Neural progenitor cell (in vitro differentiated cells): ENCODE results near the gene CDK5RAP2. TPM values are rescaled to one million over a fixed set of nuclear protein-coding genes. Genes with fewer than 3 reads are reported as not detected.
"Not testable (repeated sequence)": the region's sequence is repeated elsewhere in the genome, so short reads cannot be mapped to it uniquely, and the experiment has no call there.

Experiments used
- DNase-seq: peaks from one replicate; pipeline ENCODE4 v3.0.0-alpha.2; 2016; ENCODE audit warnings: low spot score
- H2AFZ ChIP-seq: fragments of 200-600 bp; sonication (generic); replicated peaks from 2 replicates; pipeline ENCODE4 v1.6.1; 2016; ENCODE audit warnings: antibody characterized with exemption
- H3F3A ChIP-seq: fragments of 200-600 bp; sonication (generic); 2 replicates; pipeline ENCODE4 v1.6.1; 2016; ENCODE audit warnings: antibody characterized with exemption, low read depth
- H3K27ac ChIP-seq: fragments of 200-600 bp; sonication (generic); 2 replicates; pipeline ENCODE4 v1.5.1; 2016; ENCODE audit warnings: mild to moderate bottlenecking
- H3K27me3 ChIP-seq: fragments of 200-600 bp; sonication (generic); 2 replicates; pipeline ENCODE4 v1.6.1; 2016; ENCODE audit warnings: mild to moderate bottlenecking, moderate library complexity
- H3K36me3 ChIP-seq: fragments of 200-600 bp; sonication (generic); 2 replicates; pipeline ENCODE4 v1.5.1; 2016
- H3K4me1 ChIP-seq: fragments of 200-600 bp; sonication (generic); 2 replicates; pipeline ENCODE4 v1.6.1; 2016; ENCODE audit warnings: mixed run types
- H3K4me2 ChIP-seq: fragments of 200-600 bp; sonication (generic); 2 replicates; pipeline ENCODE4 v1.6.1; 2016
- H3K4me3 ChIP-seq: fragments of 200-600 bp; sonication (generic); 2 replicates; pipeline ENCODE4 v1.5.1; 2016
- H3K79me2 ChIP-seq: fragments of 200-600 bp; sonication (generic); 2 replicates; pipeline ENCODE4 v1.6.1; 2016; ENCODE audit warnings: low read depth
- H3K9ac ChIP-seq: fragments of 200-600 bp; sonication (generic); 2 replicates; pipeline ENCODE4 v1.6.1; 2016
- H3K9me3 ChIP-seq: fragments of 200-600 bp; sonication (generic); 2 replicates; pipeline ENCODE4 v1.5.1; 2016; ENCODE audit warnings: low read depth
- H4K20me1 ChIP-seq: fragments of 200-600 bp; sonication (generic); 2 replicates; pipeline ENCODE4 v1.6.1; 2016; ENCODE audit warnings: low read depth
- H3K27ac Mint-ChIP-seq: 3 replicates; pipeline ENCODE4 v1.8.0; 2021; ENCODE audit warnings: mixed read lengths
- H3K27me3 Mint-ChIP-seq: 2 replicates; pipeline ENCODE4 v1.8.0; 2022; ENCODE audit warnings: low read depth, mild to moderate bottlenecking, inconsistent platforms, moderate library complexity, mixed read lengths; ENCODE audit not compliant: insufficient read depth
- H3K36me3 Mint-ChIP-seq: 3 replicates; pipeline ENCODE4 v1.8.0; 2021; ENCODE audit warnings: mixed read lengths
- H3K4me1 Mint-ChIP-seq: 3 replicates; pipeline ENCODE4 v1.8.0; 2021; ENCODE audit warnings: mixed read lengths
- H3K4me3 Mint-ChIP-seq: 3 replicates; pipeline ENCODE4 v1.8.0; 2021; ENCODE audit warnings: mild to moderate bottlenecking, moderate library complexity, mixed read lengths
- H3K9me3 Mint-ChIP-seq: 3 replicates; pipeline ENCODE4 v1.8.0; 2020; ENCODE audit warnings: mixed read lengths
- EZH2 ChIP-seq: fragments of 200-600 bp; sonication (generic); IDR thresholded peaks from 2 replicates; pipeline ENCODE4 v1.6.1; 2017; ENCODE audit warnings: antibody characterized with exemption, mild to moderate bottlenecking, moderate library complexity
- EZH2phosphoT487 ChIP-seq: fragments of 200-600 bp; sonication (generic); IDR thresholded peaks from 2 replicates; pipeline ENCODE4 v1.6.1; 2017; ENCODE audit warnings: antibody characterized with exemption
- total RNA-seq: library from RNA; depleted of rRNA; stranded (reverse); fragments of >200 nt; gene quantifications from 2 replicates; pipeline ENCODE4 v1.2.3, GENCODE V29; 2015; ENCODE audit warnings: low replicate concordance
- TF ChIP-seq, protein P1 (sequence below): fragments of 200-600 bp; sonication (generic); IDR thresholded peaks from 2 replicates; pipeline ENCODE4 v1.5.1; 2017; ENCODE audit warnings: antibody characterized with exemption, mild to moderate bottlenecking

Gene CDK5RAP2
- total RNA-seq, 1 donor from 2014 or later = 62.5 TPM

DNA sequence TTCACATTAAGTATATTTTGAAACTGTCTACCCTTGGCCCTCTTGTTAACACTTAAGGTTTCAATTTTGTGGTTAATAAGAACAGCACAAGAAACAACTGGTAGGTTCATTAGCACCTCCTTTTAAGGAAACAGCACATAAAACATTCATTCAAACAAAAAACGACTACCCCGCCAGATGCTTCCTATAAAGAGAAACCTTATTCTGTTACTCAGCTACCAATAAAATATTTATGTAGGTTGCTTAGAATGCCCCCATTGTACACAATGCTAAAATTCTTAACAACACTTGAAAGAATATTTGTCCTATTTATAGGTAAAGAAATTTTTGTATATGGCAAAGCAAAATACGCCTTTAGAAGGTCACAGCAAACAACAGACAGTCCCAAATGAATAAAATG, 23.2 kb downstream of the CDK5RAP2 start:
- Histone ChIP-seq H3F3A (no peaks in the 10 kb centered on the region), H3K27ac (no peak overlapping the region), H3K4me2 (no peak overlapping the region), H3K36me3 (peaks cover 4% of the 10 kb centered on the region), H3K9me3 (no peaks in the 10 kb centered on the region), H4K20me1 (peaks cover 7% of the 10 kb centered on the region), H3K4me1 (no peaks in the 10 kb centered on the region), H3K27me3 (no peaks in the 10 kb centered on the region), H3K9ac (no peak overlapping the region), H2AFZ (no peak overlapping the region), H3K79me2 (peaks cover 63% of the 10 kb centered on the region), H3K4me3 (no peak overlapping the region)
- TF ChIP-seq EZH2 = no peak
- TF ChIP-seq, protein P1, sequence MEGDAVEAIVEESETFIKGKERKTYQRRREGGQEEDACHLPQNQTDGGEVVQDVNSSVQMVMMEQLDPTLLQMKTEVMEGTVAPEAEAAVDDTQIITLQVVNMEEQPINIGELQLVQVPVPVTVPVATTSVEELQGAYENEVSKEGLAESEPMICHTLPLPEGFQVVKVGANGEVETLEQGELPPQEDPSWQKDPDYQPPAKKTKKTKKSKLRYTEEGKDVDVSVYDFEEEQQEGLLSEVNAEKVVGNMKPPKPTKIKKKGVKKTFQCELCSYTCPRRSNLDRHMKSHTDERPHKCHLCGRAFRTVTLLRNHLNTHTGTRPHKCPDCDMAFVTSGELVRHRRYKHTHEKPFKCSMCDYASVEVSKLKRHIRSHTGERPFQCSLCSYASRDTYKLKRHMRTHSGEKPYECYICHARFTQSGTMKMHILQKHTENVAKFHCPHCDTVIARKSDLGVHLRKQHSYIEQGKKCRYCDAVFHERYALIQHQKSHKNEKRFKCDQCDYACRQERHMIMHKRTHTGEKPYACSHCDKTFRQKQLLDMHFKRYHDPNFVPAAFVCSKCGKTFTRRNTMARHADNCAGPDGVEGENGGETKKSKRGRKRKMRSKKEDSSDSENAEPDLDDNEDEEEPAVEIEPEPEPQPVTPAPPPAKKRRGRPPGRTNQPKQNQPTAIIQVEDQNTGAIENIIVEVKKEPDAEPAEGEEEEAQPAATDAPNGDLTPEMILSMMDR = no peak
- Mint-ChIP-seq H3K4me3 (no peak overlapping the region), H3K36me3 (peaks cover 23% of the 10 kb centered on the region), H3K4me1 (no peaks in the 10 kb centered on the region), H3K27me3 (peaks cover 2% of the 10 kb centered on the region), H3K27ac (no peak overlapping the region), H3K9me3 (no peaks in the 10 kb centered on the region)
- DNase-seq = no peak

DNA sequence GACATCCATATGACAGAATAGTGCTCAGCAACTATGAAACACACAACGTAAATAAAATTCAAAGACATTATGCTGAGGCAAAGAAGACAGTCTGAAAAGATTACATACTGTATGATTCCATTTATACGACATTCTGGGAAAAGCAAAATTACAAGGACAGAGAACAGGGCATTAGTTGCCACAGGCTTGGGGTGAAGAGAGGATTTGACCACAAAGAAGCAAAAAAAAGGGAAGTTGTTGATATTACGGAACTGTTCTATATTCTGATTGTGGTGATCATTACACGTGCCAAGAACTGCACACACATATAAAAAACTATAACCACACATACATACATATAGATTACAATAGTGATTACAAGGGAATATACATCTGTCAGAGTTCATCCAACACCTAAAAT, 24.1 kb downstream of the CDK5RAP2 start:
- Histone ChIP-seq H3K36me3 (peaks cover 10% of the 10 kb centered on the region), H3K79me2 (peaks cover 55% of the 10 kb centered on the region), H3K27me3 (no peaks in the 10 kb centered on the region), H3F3A (no peaks in the 10 kb centered on the region), H3K9ac (no peak overlapping the region), H2AFZ (no peak overlapping the region), H3K4me3 (no peak overlapping the region), H3K9me3 (no peaks in the 10 kb centered on the region), H3K27ac (no peak overlapping the region), H3K4me2 (no peak overlapping the region), H3K4me1 (no peaks in the 10 kb centered on the region), H4K20me1 (peaks cover 7% of the 10 kb centered on the region)
- no peaks in the 10 kb centered on the region for H3K27me3 Mint-ChIP-seq
- TF ChIP-seq, protein P1 = no peak
- TF ChIP-seq EZH2 (no peak), EZH2phosphoT487 (no peak)
- H3K4me3 Mint-ChIP-seq = no peak overlapping the region
- H3K36me3 Mint-ChIP-seq = peaks cover 23% of the 10 kb centered on the region
- no peaks in the 10 kb centered on the region for H3K9me3 Mint-ChIP-seq
- H3K4me1 Mint-ChIP-seq = no peaks in the 10 kb centered on the region
- DNase-seq = no peak
- no peak overlapping the region for H3K27ac Mint-ChIP-seq

DNA sequence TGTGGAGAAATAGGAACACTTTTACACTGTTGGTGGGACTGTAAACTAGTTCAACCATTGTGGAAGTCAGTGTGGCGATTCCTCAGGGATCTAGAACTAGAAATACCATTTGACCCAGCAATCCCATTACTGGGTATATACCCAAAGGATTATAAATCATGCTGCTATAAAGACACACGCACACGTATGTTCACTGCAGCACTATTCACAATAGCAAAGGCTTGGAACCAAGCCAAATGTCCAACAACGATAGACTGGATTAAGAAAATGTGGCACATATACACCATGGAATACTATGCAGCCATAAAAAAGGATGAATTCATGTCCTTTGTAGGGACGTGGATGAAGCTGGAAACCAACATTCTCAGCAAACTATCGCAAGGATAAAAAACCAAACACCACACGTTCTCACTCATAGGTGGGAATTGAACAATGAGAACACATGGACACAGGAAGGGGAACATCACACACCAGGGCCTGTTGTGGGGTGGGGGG, 27.7 kb downstream of the CDK5RAP2 start:
- Histone ChIP-seq H3K79me2 (peaks cover 27% of the 10 kb centered on the region), H3K36me3 (peaks cover 18% of the 10 kb centered on the region)
- not testable (repeated sequence) for H3K27ac ChIP-seq, H3K9ac ChIP-seq, H3K9me3 Mint-ChIP-seq, DNase-seq, H3F3A ChIP-seq, H3K4me1 Mint-ChIP-seq, H3K27me3 Mint-ChIP-seq, H3K4me2 ChIP-seq, H2AFZ ChIP-seq, H4K20me1 ChIP-seq, H3K4me3 Mint-ChIP-seq, H3K4me3 ChIP-seq, H3K27me3 ChIP-seq, H3K9me3 ChIP-seq, H3K4me1 ChIP-seq, H3K27ac Mint-ChIP-seq
- peaks cover 20% of the 10 kb centered on the region for H3K36me3 Mint-ChIP-seq

DNA sequence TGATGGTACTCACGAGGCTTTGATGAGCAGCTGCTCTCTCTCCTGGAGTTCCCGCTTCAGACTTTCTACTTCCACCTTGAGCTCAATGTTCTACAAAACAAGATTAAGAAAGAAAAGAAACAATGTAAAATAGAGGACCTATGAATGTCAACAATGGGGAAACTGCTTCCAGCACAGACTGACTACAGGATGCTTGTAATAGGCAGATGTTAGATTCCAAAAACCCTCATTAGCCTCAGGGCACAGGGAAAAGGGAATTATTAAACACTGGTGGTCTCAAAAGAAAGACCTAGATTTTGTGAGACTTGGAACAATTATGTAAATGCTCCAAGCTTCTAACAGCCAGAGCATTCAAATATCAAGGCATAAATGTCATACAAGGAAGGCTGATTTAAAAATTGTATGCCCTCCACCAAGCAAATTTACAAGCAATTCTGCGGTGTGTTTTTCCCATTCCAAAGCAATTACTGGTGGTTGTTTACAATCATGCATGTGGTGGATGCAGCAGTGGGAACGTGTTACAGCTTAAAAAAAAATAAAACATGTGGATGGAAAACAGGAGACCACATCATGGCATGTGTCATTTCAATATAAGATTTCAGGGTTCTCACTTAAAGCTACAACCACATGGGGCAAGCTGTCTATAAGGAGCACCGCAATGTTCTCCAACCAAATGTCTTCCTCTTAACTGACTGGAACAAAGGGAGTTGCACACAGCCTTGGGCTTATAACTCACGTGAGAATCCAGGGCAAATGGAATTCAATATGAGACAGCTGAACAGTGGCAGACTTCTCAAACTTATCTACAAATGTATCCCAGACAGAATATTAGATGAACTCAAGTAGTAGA, 34.0 kb downstream of the CDK5RAP2 start:
- H3K27me3 Mint-ChIP-seq = peaks cover 2% of the 10 kb centered on the region
- Histone ChIP-seq H3K79me2 (no peaks in the 10 kb centered on the region), H3K4me1 (no peaks in the 10 kb centered on the region), H3K9ac (no peak overlapping the region), H3K36me3 (peaks cover 8% of the 10 kb centered on the region), H3K27ac (no peak overlapping the region), H4K20me1 (peaks cover 6% of the 10 kb centered on the region), H3K9me3 (no peaks in the 10 kb centered on the region), H3K4me3 (no peak overlapping the region), H3K4me2 (no peak overlapping the region), H3K27me3 (no peaks in the 10 kb centered on the region), H3F3A (no peaks in the 10 kb centered on the region), H2AFZ (no peak overlapping the region)
- H3K4me3 Mint-ChIP-seq = no peak overlapping the region
- DNase-seq = no peak
- H3K27ac Mint-ChIP-seq = no peak overlapping the region
- H3K36me3 Mint-ChIP-seq = peaks cover 35% of the 10 kb centered on the region
- H3K9me3 Mint-ChIP-seq = no peaks in the 10 kb centered on the region
- H3K4me1 Mint-ChIP-seq = peaks cover 7% of the 10 kb centered on the region
- TF ChIP-seq, protein P1 = no peak
- TF ChIP-seq EZH2phosphoT487 (no peak), EZH2 (no peak)
